A673 (cell line): ENCODE data around the gene DRAM1. TPM values are rescaled to one million over a fixed set of nuclear protein-coding genes. Genes with fewer than 3 reads are reported as not detected.

Experiments
- BruUV-seq: library from RNA; stranded (reverse); fragments of 400-500 nt; replicated peaks from 2 replicates; lab custom pipeline; 2021; lab: Mats Ljungman, UMichigan
- CTCF ChIA-PET: fragments of 300-600 bp; sonication (Branson Sonifier 250); formaldehyde crosslinking; loops from one replicate; lab custom pipeline; 2022; ENCODE audit warnings: antibody characterized with exemption; lab: Charles Lee
- POLR2A ChIA-PET: fragments of 300-600 bp; sonication (Branson Sonifier 250); formaldehyde crosslinking; loops from one replicate; lab custom pipeline; 2022; ENCODE audit warnings: antibody characterized with exemption; ENCODE audit not compliant: low non-redundant PET; lab: Charles Lee
- DNase-seq: peaks from one replicate; pipeline ENCODE4 v3.0.0-alpha.2; 2015; ENCODE audit warnings: low spot score
- H3K27ac ChIP-seq: fragments of 200-600 bp; sonication (generic); 2 replicates; pipeline ENCODE4 v1.5.1; 2016; ENCODE audit warnings: mixed run types, low read depth, mild to moderate bottlenecking, mixed read lengths, antibody characterized with exemption, low read length; ENCODE audit not compliant: poor library complexity, severe bottlenecking
- H3K27me3 ChIP-seq: fragments of 200-600 bp; sonication (generic); replicated peaks from 2 replicates; pipeline ENCODE4 v1.6.1; 2017; ENCODE audit warnings: mixed run types, low read depth, mild to moderate bottlenecking, mixed read lengths, antibody characterized with exemption, low read length; ENCODE audit not compliant: insufficient read depth, poor library complexity
- H3K36me3 ChIP-seq: fragments of 200-600 bp; sonication (generic); 2 replicates; pipeline ENCODE4 v1.6.1; 2016; ENCODE audit warnings: mixed run types, mild to moderate bottlenecking, mixed read lengths, antibody characterized with exemption, low read length; ENCODE audit not compliant: insufficient read depth, poor library complexity, severe bottlenecking
- H3K4me1 ChIP-seq: fragments of 200-600 bp; sonication (generic); 2 replicates; pipeline ENCODE4 v1.6.1; 2017; ENCODE audit warnings: mixed run types, mild to moderate bottlenecking, mixed read lengths, antibody characterized with exemption, low read length; ENCODE audit not compliant: insufficient read depth, poor library complexity, severe bottlenecking
- H3K4me3 ChIP-seq: fragments of 200-600 bp; sonication (generic); 2 replicates; pipeline ENCODE4 v1.5.1; 2016; ENCODE audit warnings: low read depth, mixed run types, mild to moderate bottlenecking, mixed read lengths, low read length; ENCODE audit not compliant: poor library complexity, severe bottlenecking
- H3K9me3 ChIP-seq: fragments of 200-600 bp; sonication (generic); 2 replicates; pipeline ENCODE4 v1.6.1; 2016; ENCODE audit warnings: mixed run types, low read depth, mild to moderate bottlenecking, mixed read lengths, antibody characterized with exemption, low read length; ENCODE audit not compliant: poor library complexity, severe bottlenecking
- CTCF ChIP-seq: fragments of 300-800, 200-600 bp; sonication (generic); conservative IDR thresholded peaks from 2 replicates; pipeline ENCODE4 v1.5.1; 2017; ENCODE audit warnings: low read depth, mild to moderate bottlenecking, antibody characterized with exemption, low read length, moderate library complexity, mixed read lengths
- EZH2 ChIP-seq: fragments of 200-600 bp; sonication (generic); IDR thresholded peaks from 2 replicates; pipeline ENCODE4 v1.6.1; 2017; ENCODE audit warnings: borderline replicate concordance, low read depth, mild to moderate bottlenecking, mixed read lengths, antibody characterized with exemption, low read length; ENCODE audit not compliant: poor library complexity, severe bottlenecking
- intact Hi-C: fragments of 100-400 bp; cut with micrococcal nuclease; formaldehyde crosslinking; loops from one replicate; pipeline ENCODE4 v1.10.0; 2022; ENCODE audit not compliant: unreplicated experiment
- total RNA-seq: library from RNA; stranded (reverse); gene quantifications from 2 replicates; pipeline ENCODE4 v1.2.3, GENCODE V29; 2021

The DRAM1 gene
- total RNA-seq, 1 experiment from 2014 or later, result 10.5 TPM

- Histone ChIP-seq H3K9me3 (no peaks in the 10 kb centered on the region), H3K36me3 (no peaks in the 10 kb centered on the region), H3K4me1 (no peaks in the 10 kb centered on the region), H3K27me3 (no peaks in the 10 kb centered on the region), H3K4me3 (no peak overlapping the region), H3K27ac (no peak overlapping the region)
- ChIA-PET CTCF (no interaction called here), POLR2A (no interaction called here)
- DNase-seq, result peak; percentile 15
- no TSS peak for BruUV-seq
- intact Hi-C loops, result no loop called here
- TF ChIP-seq EZH2 (no peak), CTCF (no peak)
Measured at GRCh38 chr12:101924618-101925017, 47.2 kb downstream of the DRAM1 start.

- Histone ChIP-seq H3K36me3 (no peaks in the 10 kb centered on the region), H3K4me1 (no peaks in the 10 kb centered on the region), H3K27me3 (no peaks in the 10 kb centered on the region), H3K9me3 (no peaks in the 10 kb centered on the region), H3K27ac (no peak overlapping the region), H3K4me3 (no peak overlapping the region)
- POLR2A ChIA-PET, result no interaction called here
- DNase-seq, result no peak
- intact Hi-C loops, result no loop called here
- CTCF ChIA-PET, result interaction anchor here (0.6 kb wide), 1 partner anchor 343 kb away, joined by 4 read pairs; no protein-coding TSS in a partner anchor
- no TSS peak for BruUV-seq
- TF ChIP-seq EZH2 (no peak), CTCF (no peak)
Measured at GRCh38 chr12:101925361-101925760, 48.0 kb downstream of the DRAM1 start.

- POLR2A ChIA-PET, result no interaction called here
Measured at GRCh38 chr12:101925935-101926334, 48.6 kb downstream of the DRAM1 start.

More at GRCh38 chr12:101925935-101926334, 48.6 kb downstream of the DRAM1 start:
- TF ChIP-seq EZH2, result no peak
- no peak for TF ChIP-seq CTCF
- Histone ChIP-seq H3K36me3 (no peaks in the 10 kb centered on the region), H3K9me3 (no peaks in the 10 kb centered on the region), H3K4me3 (no peak overlapping the region), H3K4me1 (no peaks in the 10 kb centered on the region), H3K27ac (no peak overlapping the region), H3K27me3 (no peaks in the 10 kb centered on the region)
- intact Hi-C loops, result no loop called here
- DNase-seq, result no peak
- CTCF ChIA-PET, result interaction anchor here (0.6 kb wide), 1 partner anchor 343 kb away, joined by 4 read pairs; no protein-coding TSS in a partner anchor
- BruUV-seq, result no TSS peak
